Ovary (tissue), 3 donors: ENCODE data around the gene GRIA4.

ENCODE experiments used
- EP300 ChIP-seq: sonication (generic); formaldehyde crosslinking; IDR thresholded peaks from one replicate; pipeline ENCODE4 v1.6.1; 2017; ENCODE audit warnings: antibody characterized with exemption
- TF ChIP-seq, protein P1 (sequence below), 3 donors: fragments of 450-650 bp in 2 of 3; fragments of 200-600 bp in 1 of 3; IDR thresholded peaks; one replicate each; pipeline versions ENCODE4 v1.5.1 to v1.8.0; 2016 to 2022; ENCODE audit warnings: antibody characterized with exemption in 3 of 3, mild to moderate bottlenecking in 1 of 3
- donor health status: DM: no; HTN: no; CAD: no.

GRCh38 chr11:105858841-105859240 is 249.0 kb downstream of the GRIA4 start:
- TF ChIP-seq, protein P1, sequence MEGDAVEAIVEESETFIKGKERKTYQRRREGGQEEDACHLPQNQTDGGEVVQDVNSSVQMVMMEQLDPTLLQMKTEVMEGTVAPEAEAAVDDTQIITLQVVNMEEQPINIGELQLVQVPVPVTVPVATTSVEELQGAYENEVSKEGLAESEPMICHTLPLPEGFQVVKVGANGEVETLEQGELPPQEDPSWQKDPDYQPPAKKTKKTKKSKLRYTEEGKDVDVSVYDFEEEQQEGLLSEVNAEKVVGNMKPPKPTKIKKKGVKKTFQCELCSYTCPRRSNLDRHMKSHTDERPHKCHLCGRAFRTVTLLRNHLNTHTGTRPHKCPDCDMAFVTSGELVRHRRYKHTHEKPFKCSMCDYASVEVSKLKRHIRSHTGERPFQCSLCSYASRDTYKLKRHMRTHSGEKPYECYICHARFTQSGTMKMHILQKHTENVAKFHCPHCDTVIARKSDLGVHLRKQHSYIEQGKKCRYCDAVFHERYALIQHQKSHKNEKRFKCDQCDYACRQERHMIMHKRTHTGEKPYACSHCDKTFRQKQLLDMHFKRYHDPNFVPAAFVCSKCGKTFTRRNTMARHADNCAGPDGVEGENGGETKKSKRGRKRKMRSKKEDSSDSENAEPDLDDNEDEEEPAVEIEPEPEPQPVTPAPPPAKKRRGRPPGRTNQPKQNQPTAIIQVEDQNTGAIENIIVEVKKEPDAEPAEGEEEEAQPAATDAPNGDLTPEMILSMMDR (IDR thresholded peaks at IDR 0.05), result no peak
- no peak for TF ChIP-seq EP300
